Erythroblast (primary cell): ENCODE results near the gene NTNG2.

Experiments
- DNase-seq, 2 experiments: peaks; one replicate each; lab custom pipeline; 2025; lab: John Stamatoyannopoulos, UW
- GATA1 ChIP-seq: IDR thresholded peaks from 2 replicates; pipeline ENCODE4 v1.6.1; 2011; ENCODE audit warnings: low read depth, mild to moderate bottlenecking, control low read depth, low read length, moderate library complexity
- POLR2A ChIP-seq: IDR thresholded peaks from 2 replicates; pipeline ENCODE4 v1.6.1; 2011; ENCODE audit warnings: mild to moderate bottlenecking, low read length

NTNG2 gene

GRCh38 chr9:132169672-132170392 lies 8.0 kb downstream of the NTNG2 start:
- peak; percentile 58 to 77 for DNase-seq
- TF ChIP-seq GATA1 (no peak), POLR2A (no peak)

- no peak for DNase-seq
- TF ChIP-seq POLR2A (no peak), GATA1 (no peak)
These were observed 9.8 kb downstream of the NTNG2 start for GRCh38 chr9:132171702-132172101.

DNA sequence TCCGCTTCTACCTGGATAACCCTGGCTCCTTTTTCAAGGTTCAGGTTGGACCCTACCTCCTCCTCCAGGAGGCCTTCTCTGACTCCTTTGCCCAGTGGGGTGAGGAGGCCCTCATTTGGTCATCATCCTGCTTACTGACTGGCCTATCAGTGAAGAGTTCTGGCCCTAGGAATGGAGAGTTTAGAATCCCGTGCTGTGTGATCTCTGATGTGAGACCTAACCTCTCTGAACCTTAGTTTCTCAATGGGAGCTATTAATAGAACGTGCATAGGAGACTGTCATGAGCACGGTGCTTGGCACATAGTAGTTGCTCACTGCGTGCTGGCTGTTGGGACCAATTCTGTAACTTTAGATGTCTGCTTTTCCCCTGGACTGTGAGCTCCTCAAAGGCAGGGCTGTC lies 10.3 kb downstream of the NTNG2 start:
- DNase-seq: no peak
- TF ChIP-seq GATA1: no peak
- no peak for TF ChIP-seq POLR2A

DNA sequence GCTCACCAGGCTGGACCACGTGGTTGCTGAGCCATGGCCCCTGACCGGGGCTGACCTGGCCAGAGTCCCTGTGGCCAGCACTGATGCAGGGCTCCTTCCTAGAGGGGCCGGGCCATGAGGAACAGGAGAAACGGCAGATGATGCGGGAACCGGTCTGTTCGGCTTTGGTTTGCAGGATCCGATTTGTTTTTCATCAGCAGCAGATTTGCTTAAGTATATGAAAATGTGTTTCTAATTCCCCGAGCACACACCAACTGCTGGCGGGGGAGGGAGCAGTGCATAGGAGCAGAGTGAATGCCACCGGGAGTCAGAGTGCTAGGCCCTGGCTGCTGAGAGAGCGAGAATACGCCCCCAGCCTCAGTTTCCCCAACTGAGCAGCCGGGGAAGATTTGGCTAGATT lies 13.6 kb downstream of the NTNG2 start:
- DNase-seq: no peak
- TF ChIP-seq POLR2A (no peak), GATA1 (no peak)

- DNase-seq: no peak
- TF ChIP-seq GATA1 (no peak), POLR2A (no peak)
These were observed 14.5 kb downstream of the NTNG2 start for GRCh38 chr9:132176338-132176737.

DNA sequence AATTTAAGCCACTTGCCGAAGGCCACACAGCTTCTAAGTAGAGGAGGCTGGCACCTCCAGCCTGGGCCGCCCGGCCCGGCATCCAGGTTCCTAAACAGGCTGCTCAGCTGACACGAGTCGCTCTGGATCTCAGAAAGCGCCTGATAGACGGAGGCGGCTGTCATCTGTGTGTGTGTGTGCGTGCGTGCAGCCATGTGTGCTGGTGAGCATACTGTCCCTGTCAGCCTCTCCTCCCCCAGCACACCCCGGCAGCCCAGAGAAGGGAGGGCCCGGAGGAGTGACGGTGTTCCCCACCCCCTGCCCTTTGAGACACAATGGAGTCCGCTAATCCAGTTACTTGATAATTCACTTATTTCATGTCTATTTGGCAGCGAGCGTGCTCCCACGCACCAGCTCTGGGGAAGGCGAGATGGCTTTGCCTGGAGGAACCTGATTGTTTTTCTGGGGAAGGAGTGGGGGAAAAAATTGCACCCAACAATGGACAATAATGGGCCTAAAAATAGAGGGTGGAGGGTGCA lies 20.0 kb downstream of the NTNG2 start:
- DNase-seq: no peak
- no peak for TF ChIP-seq POLR2A
- TF ChIP-seq GATA1: no peak

DNA sequence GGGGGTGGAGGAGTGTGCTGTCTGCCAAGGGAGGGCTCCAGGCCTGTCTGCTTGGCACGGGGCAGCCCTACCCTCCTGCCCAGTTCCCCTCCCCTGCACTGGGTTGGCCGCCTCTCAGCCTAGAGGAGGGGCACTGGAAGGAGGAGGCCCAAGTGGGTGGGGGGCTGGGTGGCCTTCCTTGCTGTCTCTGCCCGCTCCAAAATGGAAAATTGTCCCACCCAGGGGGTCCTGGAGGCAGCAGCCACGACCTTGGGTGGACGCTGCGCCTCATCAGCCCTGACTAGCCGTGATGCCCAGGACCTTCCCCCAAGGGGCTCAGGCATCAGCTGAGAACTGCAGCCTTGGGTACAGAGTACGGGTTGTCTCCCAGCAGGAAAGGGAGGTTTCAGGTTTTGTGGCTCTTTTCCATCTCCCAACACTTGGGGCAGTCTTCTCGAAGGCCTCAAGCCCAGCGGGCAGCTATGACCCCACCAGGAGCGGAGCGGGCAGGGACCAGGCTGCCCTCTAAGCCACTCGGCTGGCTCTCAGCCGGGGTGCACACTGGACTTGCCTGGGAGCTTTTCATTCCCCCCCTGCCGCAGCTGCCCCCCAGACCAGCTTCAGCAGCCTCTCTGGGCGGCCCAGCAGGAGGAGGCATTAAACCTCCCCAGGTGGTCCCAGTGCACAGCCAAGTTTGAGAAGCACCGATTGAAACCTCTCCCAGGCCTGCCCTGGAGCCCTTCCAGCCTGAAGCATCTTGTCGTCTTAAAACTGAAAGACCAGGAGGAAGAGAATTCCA lies 20.6 kb downstream of the NTNG2 start:
- DNase-seq: no peak
- no peak for TF ChIP-seq GATA1
- no peak for TF ChIP-seq POLR2A

DNA sequence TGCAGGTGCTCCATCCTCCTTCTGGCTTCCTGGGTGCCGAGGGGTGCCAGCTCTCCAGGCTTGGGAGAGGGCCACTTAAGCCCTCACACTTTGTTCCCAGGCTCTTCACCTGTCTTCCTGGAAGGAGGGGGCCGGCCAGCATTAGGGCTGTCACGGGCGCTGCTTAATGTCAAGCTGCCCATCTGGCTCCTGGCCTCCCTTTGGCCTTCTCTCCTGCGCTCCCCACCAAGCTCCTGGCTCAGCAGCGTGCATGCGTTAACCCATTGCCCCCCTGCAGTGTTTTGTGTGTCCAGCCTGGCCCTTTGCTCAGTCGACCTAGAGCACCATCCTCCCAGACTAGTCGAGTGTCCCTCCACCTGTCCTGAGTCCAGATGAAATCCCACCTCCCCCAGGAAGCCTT lies 21.3 kb downstream of the NTNG2 start:
- DNase-seq: no peak
- TF ChIP-seq POLR2A (no peak), GATA1 (no peak)

DNA sequence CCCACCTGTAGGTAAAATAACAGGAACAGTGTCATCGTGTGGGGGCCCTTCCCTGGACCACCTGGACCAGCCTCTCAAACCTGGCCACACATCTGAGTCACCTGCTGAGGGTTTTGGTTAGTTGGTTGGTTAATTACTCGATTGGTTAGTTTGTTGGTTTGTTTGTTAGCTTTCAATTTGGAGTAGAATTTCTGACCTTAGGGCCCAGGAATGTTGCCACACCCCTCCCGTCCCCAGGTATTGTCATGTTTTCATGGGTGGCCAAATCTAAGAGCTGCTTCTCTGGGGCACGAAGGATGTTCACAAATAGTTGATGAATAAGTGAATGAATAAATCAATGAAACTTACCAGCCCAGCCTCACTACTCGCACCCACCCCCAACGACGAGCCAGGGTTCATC lies 21.9 kb downstream of the NTNG2 start:
- TF ChIP-seq POLR2A: no peak
- no peak for DNase-seq

GRCh38 chr9:132184124-132184523 lies 22.3 kb downstream of the NTNG2 start:
- no peak for TF ChIP-seq POLR2A
- no peak for TF ChIP-seq GATA1
- no peak for DNase-seq

- TF ChIP-seq GATA1 (no peak), POLR2A (no peak)
- no peak for DNase-seq
These were observed 23.5 kb downstream of the NTNG2 start for GRCh38 chr9:132185073-132186009.

DNA sequence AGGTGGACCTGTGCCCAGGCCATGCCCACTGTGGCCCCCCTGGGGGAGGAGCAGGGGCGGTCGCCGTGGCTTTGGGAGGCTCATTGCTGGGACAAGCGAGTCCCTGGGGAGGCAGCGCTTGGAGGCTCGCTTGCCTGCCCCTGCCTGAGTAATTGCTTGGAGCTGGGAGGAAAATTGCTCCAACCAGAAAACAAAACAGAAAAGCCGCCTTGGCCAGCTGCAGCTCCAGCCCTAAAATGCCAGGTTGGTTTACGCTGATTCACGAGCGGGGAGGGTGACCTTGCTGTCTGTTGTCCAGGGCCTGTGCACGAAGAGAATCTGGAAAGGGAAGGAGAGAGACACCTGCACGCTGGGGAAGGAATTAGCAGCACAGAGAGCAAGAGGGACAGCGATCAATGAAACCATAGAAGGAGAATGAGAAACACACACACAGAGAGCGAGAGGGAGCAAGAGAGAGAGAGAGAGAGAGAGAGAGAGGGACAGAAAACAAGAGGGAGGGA lies 25.3 kb downstream of the NTNG2 start:
- no peak for TF ChIP-seq POLR2A
- no peak for TF ChIP-seq GATA1

GRCh38 chr9:132190966-132191365 lies 29.1 kb downstream of the NTNG2 start:
- TF ChIP-seq POLR2A (no peak), GATA1 (no peak)
- DNase-seq: no peak

More for the DNA sequence above, 25.3 kb downstream of the NTNG2 start:
- DNase-seq: no peak
